HEK293 (cell line): ENCODE data around the gene CPNE5.

Source experiments
- YY1 ChIP-seq: fragments of 450-650 bp; formaldehyde crosslinking; IDR thresholded peaks from 2 replicates; pipeline ENCODE4 v1.5.1; 2018; ENCODE audit warnings: missing biosample characterization, missing genetic modification characterization
- ZBTB48 ChIP-seq: fragments of 450-650 bp; formaldehyde crosslinking; IDR thresholded peaks from 2 replicates; pipeline ENCODE4 v1.5.1; 2016; ENCODE audit warnings: missing biosample characterization, missing genetic modification characterization
- ZNF112 ChIP-seq: fragments of 450-650 bp; formaldehyde crosslinking; IDR thresholded peaks from 2 replicates; pipeline ENCODE4 v1.5.0; 2017; ENCODE audit warnings: missing biosample characterization, missing genetic modification characterization
- ZNF133 ChIP-seq: fragments of 450-650 bp; formaldehyde crosslinking; IDR thresholded peaks from 2 replicates; pipeline ENCODE4 v1.5.1; 2016; ENCODE audit warnings: missing biosample characterization, missing genetic modification characterization
- ZNF146 ChIP-seq: fragments of 450-650 bp; formaldehyde crosslinking; IDR thresholded peaks from 2 replicates; pipeline ENCODE4 v1.5.1; 2016; ENCODE audit warnings: missing biosample characterization, missing genetic modification characterization
- ZNF280C ChIP-seq: fragments of 450-650 bp; formaldehyde crosslinking; IDR thresholded peaks from 2 replicates; pipeline ENCODE4 v1.5.1; 2016; ENCODE audit warnings: missing biosample characterization, missing genetic modification characterization
- ZNF324 ChIP-seq: fragments of 450-650 bp; formaldehyde crosslinking; IDR thresholded peaks from 2 replicates; pipeline ENCODE4 v1.5.1; 2016; ENCODE audit warnings: missing biosample characterization, missing genetic modification characterization
- ZNF530 ChIP-seq: fragments of 450-650 bp; formaldehyde crosslinking; IDR thresholded peaks from 2 replicates; pipeline ENCODE4 v1.5.1; 2016; ENCODE audit warnings: low read depth, missing biosample characterization, missing genetic modification characterization
- ZNF660 ChIP-seq: fragments of 450-650 bp; IDR thresholded peaks from 2 replicates; pipeline ENCODE4 v1.5.1; 2018; ENCODE audit warnings: missing biosample characterization, mild to moderate bottlenecking, missing genetic modification characterization
- ZNF830 ChIP-seq: fragments of 450-650 bp; IDR thresholded peaks from 2 replicates; pipeline ENCODE4 v1.5.0; 2018; ENCODE audit warnings: missing biosample characterization, missing genetic modification characterization, low read depth, mild to moderate bottlenecking, moderate library complexity
- TF ChIP-seq, protein P1 (sequence below): fragments of 450-650 bp; formaldehyde crosslinking; IDR thresholded peaks from 2 replicates; pipeline ENCODE4 v1.5.1; 2017; ENCODE audit warnings: missing biosample characterization, missing genetic modification characterization
- TF ChIP-seq, protein P2 (sequence below): fragments of 450-650 bp; formaldehyde crosslinking; IDR thresholded peaks from 2 replicates; pipeline ENCODE4 v1.5.1; 2016; ENCODE audit warnings: missing biosample characterization, missing genetic modification characterization

- TF ChIP-seq ZNF133 (tag by site-specific recombination) (no peak), ZNF530 (no peak), ZNF146 (tag by site-specific recombination) (no peak), ZNF112 (no peak), YY1 (tag by site-specific recombination) (no peak), ZNF280C (no peak), ZNF324 (tag by site-specific recombination) (no peak), ZNF660 (no peak), ZBTB48 (tag by site-specific recombination) (no peak), ZNF830 (tag by site-specific recombination) (no peak)
- TF ChIP-seq, protein P1, sequence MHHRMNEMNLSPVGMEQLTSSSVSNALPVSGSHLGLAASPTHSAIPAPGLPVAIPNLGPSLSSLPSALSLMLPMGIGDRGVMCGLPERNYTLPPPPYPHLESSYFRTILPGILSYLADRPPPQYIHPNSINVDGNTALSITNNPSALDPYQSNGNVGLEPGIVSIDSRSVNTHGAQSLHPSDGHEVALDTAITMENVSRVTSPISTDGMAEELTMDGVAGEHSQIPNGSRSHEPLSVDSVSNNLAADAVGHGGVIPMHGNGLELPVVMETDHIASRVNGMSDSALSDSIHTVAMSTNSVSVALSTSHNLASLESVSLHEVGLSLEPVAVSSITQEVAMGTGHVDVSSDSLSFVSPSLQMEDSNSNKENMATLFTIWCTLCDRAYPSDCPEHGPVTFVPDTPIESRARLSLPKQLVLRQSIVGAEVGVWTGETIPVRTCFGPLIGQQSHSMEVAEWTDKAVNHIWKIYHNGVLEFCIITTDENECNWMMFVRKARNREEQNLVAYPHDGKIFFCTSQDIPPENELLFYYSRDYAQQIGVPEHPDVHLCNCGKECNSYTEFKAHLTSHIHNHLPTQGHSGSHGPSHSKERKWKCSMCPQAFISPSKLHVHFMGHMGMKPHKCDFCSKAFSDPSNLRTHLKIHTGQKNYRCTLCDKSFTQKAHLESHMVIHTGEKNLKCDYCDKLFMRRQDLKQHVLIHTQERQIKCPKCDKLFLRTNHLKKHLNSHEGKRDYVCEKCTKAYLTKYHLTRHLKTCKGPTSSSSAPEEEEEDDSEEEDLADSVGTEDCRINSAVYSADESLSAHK, result no peak
- TF ChIP-seq, protein P2, sequence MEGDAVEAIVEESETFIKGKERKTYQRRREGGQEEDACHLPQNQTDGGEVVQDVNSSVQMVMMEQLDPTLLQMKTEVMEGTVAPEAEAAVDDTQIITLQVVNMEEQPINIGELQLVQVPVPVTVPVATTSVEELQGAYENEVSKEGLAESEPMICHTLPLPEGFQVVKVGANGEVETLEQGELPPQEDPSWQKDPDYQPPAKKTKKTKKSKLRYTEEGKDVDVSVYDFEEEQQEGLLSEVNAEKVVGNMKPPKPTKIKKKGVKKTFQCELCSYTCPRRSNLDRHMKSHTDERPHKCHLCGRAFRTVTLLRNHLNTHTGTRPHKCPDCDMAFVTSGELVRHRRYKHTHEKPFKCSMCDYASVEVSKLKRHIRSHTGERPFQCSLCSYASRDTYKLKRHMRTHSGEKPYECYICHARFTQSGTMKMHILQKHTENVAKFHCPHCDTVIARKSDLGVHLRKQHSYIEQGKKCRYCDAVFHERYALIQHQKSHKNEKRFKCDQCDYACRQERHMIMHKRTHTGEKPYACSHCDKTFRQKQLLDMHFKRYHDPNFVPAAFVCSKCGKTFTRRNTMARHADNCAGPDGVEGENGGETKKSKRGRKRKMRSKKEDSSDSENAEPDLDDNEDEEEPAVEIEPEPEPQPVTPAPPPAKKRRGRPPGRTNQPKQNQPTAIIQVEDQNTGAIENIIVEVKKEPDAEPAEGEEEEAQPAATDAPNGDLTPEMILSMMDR (tag by site-specific recombination), result no peak
Measured at GRCh38 chr6:36769676-36770499, 69.4 kb downstream of the CPNE5 start.
